Mesothelial cell of epicardium (in vitro differentiated cells): ENCODE data around the gene OR52K1. TPM values are rescaled to one million over a fixed set of nuclear protein-coding genes. Genes with fewer than 3 reads are reported as not detected.

Experiments used
- DNase-seq, 2 experiments: peaks; one replicate each; pipeline ENCODE4 v3.0.0; 2021; ENCODE audit warnings: low spot score in 2 of 2; ENCODE audit not compliant: unreplicated experiment in 2 of 2
- H3K27ac Mint-ChIP-seq: 2 replicates; pipeline ENCODE4 v1.8.0; 2021; ENCODE audit warnings: mixed read lengths
- H3K27me3 Mint-ChIP-seq: 2 replicates; pipeline ENCODE4 v1.8.0; 2021; ENCODE audit warnings: low read depth, mixed read lengths
- H3K36me3 Mint-ChIP-seq: 2 replicates; pipeline ENCODE4 v1.8.0; 2021; ENCODE audit warnings: mixed read lengths
- H3K4me1 Mint-ChIP-seq: 2 replicates; pipeline ENCODE4 v1.8.0; 2021; ENCODE audit warnings: mixed read lengths
- H3K4me3 Mint-ChIP-seq: 2 replicates; pipeline ENCODE4 v1.8.0; 2021; ENCODE audit warnings: mild to moderate bottlenecking, moderate library complexity, mixed read lengths
- H3K9me3 Mint-ChIP-seq: 2 replicates; pipeline ENCODE4 v1.8.0; 2021; ENCODE audit warnings: mixed read lengths
- total RNA-seq: library from RNA; stranded (reverse); gene quantifications from 3 replicates; pipeline ENCODE4 v1.2.1, GENCODE V29; 2021
- TF ChIP-seq, protein P1 (sequence below): fragments of 200-600 bp; sonication (generic); IDR thresholded peaks from one replicate; pipeline ENCODE4 v1.5.0; 2021; ENCODE audit warnings: antibody characterized with exemption; ENCODE audit not compliant: unreplicated experiment

OR52K1 gene
- total RNA-seq, 1 donor from 2014 or later: not detected

DNA sequence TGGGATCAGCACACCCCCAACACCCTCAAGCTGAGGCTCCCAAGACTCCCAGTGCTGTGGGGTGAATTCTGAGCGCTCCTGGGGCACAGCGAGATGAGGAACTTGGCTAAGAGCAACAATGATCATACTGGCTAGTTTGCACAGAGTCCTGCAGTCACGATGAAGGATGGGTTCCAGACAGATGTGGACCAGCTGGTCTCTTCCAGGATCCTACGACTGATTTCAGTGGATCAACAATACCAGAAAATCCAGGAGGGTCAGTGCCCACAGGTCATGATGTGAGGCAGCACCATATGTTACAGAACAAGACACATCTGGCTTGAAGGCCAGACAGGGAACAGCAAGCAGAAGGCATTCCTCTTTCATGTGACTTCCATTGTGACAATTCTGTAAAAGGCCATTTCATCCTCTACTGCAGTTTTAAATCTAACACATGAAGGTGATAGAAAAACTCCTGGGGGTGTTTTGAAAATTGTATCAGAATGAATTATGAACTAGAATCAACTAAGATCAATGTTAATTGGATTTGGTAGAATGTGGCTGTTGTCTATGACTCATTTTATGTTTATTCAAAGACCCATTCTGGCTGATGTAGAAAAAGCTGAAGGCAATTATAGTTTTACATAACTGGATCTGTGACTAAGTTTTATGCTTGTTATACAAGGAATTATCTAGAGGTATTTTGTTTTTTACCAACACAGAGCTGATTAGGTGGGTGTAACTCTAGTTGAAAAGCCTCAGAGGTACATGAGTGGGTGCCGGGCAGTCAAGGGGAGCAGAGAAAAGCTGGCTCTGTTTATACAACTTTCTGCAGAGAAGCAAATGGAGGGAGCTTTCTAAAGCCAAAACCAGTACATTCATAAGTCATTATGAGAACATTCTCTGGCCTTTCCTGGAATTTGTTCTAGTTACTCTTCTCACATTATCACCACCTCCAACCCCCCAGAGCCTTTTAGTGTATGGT lies 29.1 kb downstream of the OR52K1 start:
- DNase-seq: no peak
- Mint-ChIP-seq H3K9me3 (peaks cover 14% of the 10 kb centered on the region), H3K27me3 (peaks cover 8% of the 10 kb centered on the region), H3K36me3 (no peaks in the 10 kb centered on the region), H3K4me3 (no peak overlapping the region), H3K4me1 (no peaks in the 10 kb centered on the region), H3K27ac (no peak overlapping the region)
- TF ChIP-seq, protein P1, sequence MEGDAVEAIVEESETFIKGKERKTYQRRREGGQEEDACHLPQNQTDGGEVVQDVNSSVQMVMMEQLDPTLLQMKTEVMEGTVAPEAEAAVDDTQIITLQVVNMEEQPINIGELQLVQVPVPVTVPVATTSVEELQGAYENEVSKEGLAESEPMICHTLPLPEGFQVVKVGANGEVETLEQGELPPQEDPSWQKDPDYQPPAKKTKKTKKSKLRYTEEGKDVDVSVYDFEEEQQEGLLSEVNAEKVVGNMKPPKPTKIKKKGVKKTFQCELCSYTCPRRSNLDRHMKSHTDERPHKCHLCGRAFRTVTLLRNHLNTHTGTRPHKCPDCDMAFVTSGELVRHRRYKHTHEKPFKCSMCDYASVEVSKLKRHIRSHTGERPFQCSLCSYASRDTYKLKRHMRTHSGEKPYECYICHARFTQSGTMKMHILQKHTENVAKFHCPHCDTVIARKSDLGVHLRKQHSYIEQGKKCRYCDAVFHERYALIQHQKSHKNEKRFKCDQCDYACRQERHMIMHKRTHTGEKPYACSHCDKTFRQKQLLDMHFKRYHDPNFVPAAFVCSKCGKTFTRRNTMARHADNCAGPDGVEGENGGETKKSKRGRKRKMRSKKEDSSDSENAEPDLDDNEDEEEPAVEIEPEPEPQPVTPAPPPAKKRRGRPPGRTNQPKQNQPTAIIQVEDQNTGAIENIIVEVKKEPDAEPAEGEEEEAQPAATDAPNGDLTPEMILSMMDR: no peak

DNA sequence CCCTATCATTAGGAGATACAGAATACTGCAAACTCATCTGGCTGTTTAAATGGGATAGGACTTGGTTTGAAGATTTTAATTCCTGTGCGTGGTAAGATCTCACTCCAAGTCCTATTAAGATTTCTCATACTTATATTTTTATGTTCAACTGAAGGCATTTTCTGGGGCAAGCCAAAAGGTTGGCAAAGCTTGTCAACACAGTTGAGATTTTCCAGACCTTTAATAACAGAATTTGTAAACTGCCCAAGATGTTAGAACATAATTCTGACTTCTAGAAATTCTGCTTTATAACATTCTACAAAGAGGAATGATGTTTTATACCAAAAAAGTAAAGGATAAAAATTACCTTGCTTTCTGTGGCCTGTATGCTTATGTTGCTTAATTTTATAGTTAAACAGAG lies 31.8 kb downstream of the OR52K1 start:
- no peaks in the 10 kb centered on the region for H3K36me3 Mint-ChIP-seq

DNA sequence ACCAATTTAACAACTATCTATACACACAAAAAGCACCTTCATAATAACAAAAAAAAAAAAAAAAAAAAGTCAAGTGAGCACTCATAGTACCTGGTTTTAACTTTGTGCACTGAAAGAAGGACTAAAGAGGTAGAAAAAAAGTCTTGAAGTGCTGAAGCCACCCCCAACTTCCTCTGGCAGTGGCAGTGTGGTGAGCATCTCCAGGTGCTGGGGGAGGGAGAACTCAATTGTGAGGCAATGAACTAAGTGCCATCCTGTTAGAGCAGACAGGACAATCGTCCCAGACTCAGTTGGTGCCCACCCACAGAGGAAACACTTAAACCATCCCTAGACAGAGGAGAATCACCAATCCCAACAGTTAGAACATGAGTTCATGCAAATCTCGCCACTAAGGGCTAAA lies 39.9 kb downstream of the OR52K1 start:
- H3K27ac Mint-ChIP-seq: no peak overlapping the region
- TF ChIP-seq, protein P1: no peak
- H3K27me3 Mint-ChIP-seq: peaks cover 9% of the 10 kb centered on the region
- no peaks in the 10 kb centered on the region for H3K9me3 Mint-ChIP-seq
- no peak for DNase-seq
- H3K4me3 Mint-ChIP-seq: no peak overlapping the region
- no peaks in the 10 kb centered on the region for H3K36me3 Mint-ChIP-seq
- H3K4me1 Mint-ChIP-seq: no peaks in the 10 kb centered on the region

More for the DNA sequence above, 31.8 kb downstream of the OR52K1 start:
- no peak overlapping the region for H3K4me3 Mint-ChIP-seq
- H3K9me3 Mint-ChIP-seq: no peaks in the 10 kb centered on the region
- H3K27ac Mint-ChIP-seq: no peak overlapping the region
- H3K27me3 Mint-ChIP-seq: peaks cover 10% of the 10 kb centered on the region
- TF ChIP-seq, protein P1: no peak
- DNase-seq: no peak
- no peaks in the 10 kb centered on the region for H3K4me1 Mint-ChIP-seq

DNA sequence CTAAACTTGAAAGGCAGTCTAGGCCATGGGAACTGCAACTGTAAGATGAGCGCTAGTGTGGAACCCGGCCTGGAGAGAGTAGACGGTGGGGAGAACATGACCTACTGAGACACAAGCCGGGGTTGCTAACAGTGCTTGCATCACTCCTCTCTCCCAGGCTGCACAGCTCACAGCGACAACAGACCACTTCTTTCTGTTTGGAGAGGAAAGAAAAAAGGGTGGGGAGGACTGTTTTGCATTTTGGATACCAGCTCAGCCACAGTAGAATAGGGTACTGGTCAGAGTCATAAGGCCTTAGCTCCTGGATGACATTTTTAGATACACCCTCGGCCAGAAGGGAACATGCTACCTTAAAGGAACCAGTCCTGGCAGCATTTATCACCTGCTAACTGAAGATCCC lies 40.3 kb downstream of the OR52K1 start:
- TF ChIP-seq, protein P1: no peak
- no peaks in the 10 kb centered on the region for H3K4me1 Mint-ChIP-seq
- H3K36me3 Mint-ChIP-seq: no peaks in the 10 kb centered on the region
- no peak overlapping the region for H3K27ac Mint-ChIP-seq
- DNase-seq: no peak
- no peak overlapping the region for H3K4me3 Mint-ChIP-seq
- no peaks in the 10 kb centered on the region for H3K9me3 Mint-ChIP-seq
- H3K27me3 Mint-ChIP-seq: peaks cover 12% of the 10 kb centered on the region

DNA sequence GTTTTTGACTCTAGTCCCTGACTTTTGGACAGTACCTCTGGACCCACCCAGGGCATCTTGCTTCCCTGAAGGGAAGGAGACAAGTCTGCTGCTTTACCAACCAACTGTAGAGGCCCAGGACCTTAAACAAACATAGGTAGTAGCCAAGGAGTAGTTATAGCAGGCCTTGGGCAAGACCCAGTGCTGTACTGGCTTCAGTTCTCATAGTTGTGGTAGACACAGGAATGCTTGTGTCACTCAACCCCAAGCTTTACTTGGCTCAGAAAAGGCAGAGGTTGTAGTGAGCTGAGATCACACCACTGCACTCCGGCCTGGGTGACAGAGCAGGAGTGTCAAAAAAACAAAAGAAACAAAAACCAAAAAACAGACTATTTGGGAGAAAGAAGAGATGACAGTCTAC lies 41.2 kb downstream of the OR52K1 start:
- TF ChIP-seq, protein P1: no peak

More for the DNA sequence above, 41.2 kb downstream of the OR52K1 start:
- Mint-ChIP-seq H3K27me3 (peaks cover 15% of the 10 kb centered on the region), H3K27ac (no peak overlapping the region), H3K36me3 (no peaks in the 10 kb centered on the region), H3K4me3 (no peak overlapping the region), H3K9me3 (no peaks in the 10 kb centered on the region), H3K4me1 (no peaks in the 10 kb centered on the region)
- DNase-seq: no peak
